GM18505 (cell line): Measurements from ENCODE around the gene MAD2L1BP.
"Not testable (repeated sequence)": the region's sequence is repeated elsewhere in the genome, so short reads cannot be mapped to it uniquely, and the experiment has no call there.

ENCODE experiments used
- ATAC-seq: cut with Tn5 transposase; IDR thresholded peaks from one replicate; pipeline ENCODE4 v1.9.1; 2021; ENCODE audit not compliant: unreplicated experiment
- POLR2A ChIP-seq: IDR thresholded peaks from 4 replicates; pipeline ENCODE4 v1.6.1; 2011; ENCODE audit warnings: borderline replicate concordance; ENCODE audit not compliant: insufficient read depth, insufficient read length; ENCODE audit errors: extremely low read depth

The MAD2L1BP gene

DNA sequence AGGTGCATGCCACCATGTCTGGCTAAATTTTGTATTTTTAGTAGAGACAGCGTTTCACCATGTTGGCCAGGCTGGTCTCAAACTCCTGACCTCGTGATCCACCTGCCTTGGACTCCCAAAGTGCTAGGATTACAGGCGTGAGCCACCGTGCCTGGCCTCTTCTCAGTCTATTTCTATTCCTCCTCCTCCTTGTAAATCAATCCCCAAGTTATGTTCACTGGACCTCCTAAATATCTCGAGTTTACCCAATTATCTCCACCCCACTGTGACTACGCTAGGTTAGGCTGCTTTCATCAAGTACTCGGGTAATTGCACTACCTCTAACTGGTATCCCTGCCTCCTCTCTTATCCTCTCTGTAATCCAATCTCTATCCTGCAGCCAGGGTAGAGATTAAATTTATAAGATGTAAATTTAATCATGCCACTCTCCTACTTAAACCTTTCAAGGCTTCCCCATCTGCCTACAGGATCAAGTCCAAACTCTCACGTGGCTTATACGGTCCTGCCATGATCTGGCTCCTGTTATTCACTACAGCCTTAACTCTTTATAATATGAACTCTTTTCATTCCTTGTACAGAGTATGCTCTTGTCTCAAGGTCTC lies 837 bp upstream of the MAD2L1BP start:
- TF ChIP-seq POLR2A: no peak
- ATAC-seq: no peak

- no peak for ATAC-seq
- TF ChIP-seq POLR2A: no peak
Measured at GRCh38 chr6:43636308-43636659, 644 bp downstream of the MAD2L1BP start.

DNA sequence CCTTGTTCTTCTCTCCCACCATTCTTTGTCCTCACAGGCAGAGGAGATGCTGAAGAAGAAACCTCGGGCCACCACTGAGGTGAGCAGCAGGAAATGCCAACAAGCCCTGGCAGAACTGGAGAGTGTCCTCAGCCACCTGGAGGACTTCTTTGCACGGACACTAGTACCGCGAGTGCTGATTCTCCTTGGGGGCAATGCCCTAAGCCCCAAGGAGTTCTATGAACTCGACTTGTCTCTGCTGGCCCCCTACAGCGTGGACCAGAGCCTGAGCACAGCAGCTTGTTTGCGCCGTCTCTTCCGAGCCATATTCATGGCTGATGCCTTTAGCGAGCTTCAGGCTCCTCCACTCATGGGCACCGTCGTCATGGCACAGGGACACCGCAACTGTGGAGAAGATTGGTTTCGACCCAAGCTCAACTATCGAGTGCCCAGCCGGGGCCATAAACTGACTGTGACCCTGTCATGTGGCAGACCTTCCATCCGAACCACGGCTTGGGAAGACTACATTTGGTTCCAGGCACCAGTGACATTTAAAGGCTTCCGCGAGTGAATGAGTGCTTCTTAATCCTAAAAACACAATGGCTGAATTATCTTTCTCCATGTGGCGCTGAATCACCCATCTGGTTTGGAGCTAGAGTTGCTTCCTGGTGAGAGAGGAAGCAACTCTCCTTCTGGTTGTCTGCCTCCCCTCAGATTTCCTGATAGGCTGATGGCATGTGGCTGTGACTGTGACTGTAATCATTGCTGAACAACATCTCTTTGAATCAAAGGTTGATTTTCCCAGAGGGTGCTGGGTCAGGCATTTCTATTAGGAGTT lies 4.6 kb downstream of the MAD2L1BP start:
- no peak for TF ChIP-seq POLR2A
- no peak for ATAC-seq

GRCh38 chr6:43644940-43645612 lies 9.4 kb downstream of the MAD2L1BP start, which contains the start of gene RSPH9:
TSS of gene RSPH9 (plus strand) at chr6:43645036. CDS start at chr6:43645099, 63 bp downstream.
- TF ChIP-seq POLR2A: no peak
- peak; percentile 65 for ATAC-seq

DNA sequence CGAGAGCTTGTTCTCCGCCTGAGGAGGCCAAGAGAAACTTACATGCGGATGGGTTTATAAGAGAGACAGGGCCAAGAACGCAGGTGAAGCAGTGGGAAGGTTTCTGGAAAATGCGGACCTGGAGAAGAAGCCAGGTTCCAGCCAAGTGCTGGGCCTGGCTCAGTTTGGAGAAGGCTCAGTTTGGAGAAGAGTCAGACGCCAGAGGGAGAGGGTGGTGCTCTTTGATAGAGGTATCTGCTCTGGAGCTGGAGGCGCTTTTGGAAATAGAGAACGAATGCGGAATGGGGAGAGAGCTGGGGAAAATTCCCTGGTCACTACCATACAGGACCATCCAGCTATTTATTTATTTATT lies 9.9 kb downstream of the MAD2L1BP start:
- no peak for ATAC-seq
- TF ChIP-seq POLR2A: no peak

- ATAC-seq: no peak
- no peak for TF ChIP-seq POLR2A
Measured at GRCh38 chr6:43647613-43648012, 12.0 kb downstream of the MAD2L1BP start.

DNA sequence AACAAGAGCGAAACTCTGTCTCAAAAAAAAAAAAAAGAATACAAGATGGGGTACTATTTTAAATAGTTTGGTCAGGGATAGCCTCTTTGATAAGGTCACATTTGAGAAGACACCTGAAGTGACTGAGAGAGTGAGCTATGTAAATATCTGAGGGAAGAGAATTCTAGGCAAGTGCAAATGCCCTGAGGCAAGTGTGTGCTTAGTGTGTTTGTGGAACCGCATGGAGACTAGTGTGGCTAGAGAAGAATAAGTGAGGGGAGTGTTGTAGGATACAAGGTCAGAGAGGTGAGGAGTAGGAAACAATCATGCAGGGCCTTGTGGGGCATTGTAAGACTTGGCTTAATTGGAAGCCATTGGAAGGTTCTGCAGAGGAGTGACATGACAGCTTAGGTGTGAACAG lies 12.6 kb downstream of the MAD2L1BP start:
- ATAC-seq: no peak
- no peak for TF ChIP-seq POLR2A

- not testable (repeated sequence) for ATAC-seq
Measured at GRCh38 chr6:43652822-43653221, 17.2 kb downstream of the MAD2L1BP start.

GRCh38 chr6:43657221-43657802 lies 21.7 kb downstream of the MAD2L1BP start:
- no peak for ATAC-seq
- TF ChIP-seq POLR2A: no peak

DNA sequence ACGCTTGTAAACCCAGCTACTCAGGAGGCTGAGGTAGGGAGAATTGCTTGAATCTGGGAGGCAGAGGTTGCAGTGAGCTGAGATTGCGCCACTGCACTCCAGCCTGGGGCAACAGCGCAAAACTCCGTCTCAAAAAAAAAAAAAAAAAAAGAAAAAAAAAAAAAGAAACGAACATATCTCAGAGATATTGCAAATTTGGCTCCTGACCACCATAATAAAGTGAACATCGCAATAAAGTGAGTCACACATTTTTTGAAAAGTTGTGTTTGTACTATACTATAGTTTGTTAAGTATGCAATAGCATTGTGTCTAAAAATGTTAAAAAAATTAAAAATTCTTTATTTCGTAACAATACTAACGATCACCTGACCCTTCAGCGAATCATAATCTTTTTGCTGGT lies 22.5 kb downstream of the MAD2L1BP start:
- TF ChIP-seq POLR2A: no peak
- no peak for ATAC-seq

- ATAC-seq: not testable (repeated sequence)
Measured at GRCh38 chr6:43662948-43663347, 27.3 kb downstream of the MAD2L1BP start.

- no peak for TF ChIP-seq POLR2A
- ATAC-seq: no peak
Measured at GRCh38 chr6:43665376-43665775, 29.7 kb downstream of the MAD2L1BP start.

GRCh38 chr6:43666196-43666920 lies 30.7 kb downstream of the MAD2L1BP start:
- ATAC-seq: no peak
- TF ChIP-seq POLR2A: no peak
